HG03432 (cell line): ENCODE data around the gene RNF225.
"Not testable (repeated sequence)": the region's sequence is repeated elsewhere in the genome, so short reads cannot be mapped to it uniquely, and the experiment has no call there.

Experiments
- ATAC-seq: cut with Tn5 transposase; IDR thresholded peaks from one replicate; pipeline ENCODE4 v1.9.1; 2021; ENCODE audit warnings: mild to moderate bottlenecking, moderate library complexity; ENCODE audit not compliant: unreplicated experiment

The RNF225 gene

GRCh38 chr19:58361900-58362271 lies 33.6 kb upstream of the RNF225 start:
- peak; percentile 13 for ATAC-seq

GRCh38 chr19:58362272-58362994 lies 33.0 kb upstream of the RNF225 start, which contains the start of gene ZNF497:
Gene ZNF497, minus strand, starts transcription at chr19:58362751. Its CDS starts 5,116 bp downstream, at chr19:58357635.
- ATAC-seq: peak; percentile 88

- no peak for ATAC-seq
Measured at GRCh38 chr19:58364146-58364545, 31.3 kb upstream of the RNF225 start.

GRCh38 chr19:58366585-58367430 lies 28.6 kb upstream of the RNF225 start:
- no peak for ATAC-seq

- ATAC-seq: no peak
Measured at GRCh38 chr19:58367698-58368454, 27.6 kb upstream of the RNF225 start.

- no peak for ATAC-seq
Measured at GRCh38 chr19:58368561-58369360, 26.7 kb upstream of the RNF225 start.

GRCh38 chr19:58372311-58373133 lies 22.9 kb upstream of the RNF225 start:
- no peak for ATAC-seq

- ATAC-seq: no peak
Measured at GRCh38 chr19:58374200-58374599, 21.3 kb upstream of the RNF225 start.

- ATAC-seq: not testable (repeated sequence)
Measured at GRCh38 chr19:58376724-58377123, 18.7 kb upstream of the RNF225 start.

- no peak for ATAC-seq
Measured at GRCh38 chr19:58379246-58379645, 16.2 kb upstream of the RNF225 start.

GRCh38 chr19:58380037-58380661 lies 15.3 kb upstream of the RNF225 start:
- no peak for ATAC-seq

GRCh38 chr19:58380662-58381459 lies 14.6 kb upstream of the RNF225 start, which contains the start of gene ZNF837:
Gene ZNF837, minus strand, starts transcription at chr19:58381030. Its CDS starts 11,698 bp downstream, at chr19:58369332.
- peak; percentile 81 for ATAC-seq

- no peak for ATAC-seq
Measured at GRCh38 chr19:58381460-58382212, 13.8 kb upstream of the RNF225 start.

- ATAC-seq: no peak
Measured at GRCh38 chr19:58382997-58383603, 12.4 kb upstream of the RNF225 start.

GRCh38 chr19:58385313-58385890 lies 10.1 kb upstream of the RNF225 start:
- ATAC-seq: no peak

- ATAC-seq: peak; percentile 14
Measured at GRCh38 chr19:58385891-58386575, 9.4 kb upstream of the RNF225 start.
